Keratinocyte (primary cell): ENCODE data around the gene NRP2.

Experiments used
- EZH2 ChIP-seq: IDR thresholded peaks from one replicate; pipeline ENCODE4 v1.6.1; 2012; ENCODE audit warnings: inconsistent platforms, mild to moderate bottlenecking, low read length, moderate library complexity
- TF ChIP-seq, protein P1 (sequence below), 3 experiments: IDR thresholded peaks in 1 of 3; conservative IDR thresholded peaks in 1 of 3; optimal IDR thresholded peaks in 1 of 3; 2 replicates in 2 of 3; 3 replicates in 1 of 3; pipeline versions ENCODE3 to v1.5.1; 2011; ENCODE audit warnings: low read length in 3 of 3, mild to moderate bottlenecking in 3 of 3, moderate library complexity in 2 of 3, control low read depth in 1 of 3, inconsistent platforms in 1 of 3; ENCODE audit not compliant: insufficient read depth in 2 of 3; ENCODE audit errors: extremely low read depth in 1 of 3

DNA sequence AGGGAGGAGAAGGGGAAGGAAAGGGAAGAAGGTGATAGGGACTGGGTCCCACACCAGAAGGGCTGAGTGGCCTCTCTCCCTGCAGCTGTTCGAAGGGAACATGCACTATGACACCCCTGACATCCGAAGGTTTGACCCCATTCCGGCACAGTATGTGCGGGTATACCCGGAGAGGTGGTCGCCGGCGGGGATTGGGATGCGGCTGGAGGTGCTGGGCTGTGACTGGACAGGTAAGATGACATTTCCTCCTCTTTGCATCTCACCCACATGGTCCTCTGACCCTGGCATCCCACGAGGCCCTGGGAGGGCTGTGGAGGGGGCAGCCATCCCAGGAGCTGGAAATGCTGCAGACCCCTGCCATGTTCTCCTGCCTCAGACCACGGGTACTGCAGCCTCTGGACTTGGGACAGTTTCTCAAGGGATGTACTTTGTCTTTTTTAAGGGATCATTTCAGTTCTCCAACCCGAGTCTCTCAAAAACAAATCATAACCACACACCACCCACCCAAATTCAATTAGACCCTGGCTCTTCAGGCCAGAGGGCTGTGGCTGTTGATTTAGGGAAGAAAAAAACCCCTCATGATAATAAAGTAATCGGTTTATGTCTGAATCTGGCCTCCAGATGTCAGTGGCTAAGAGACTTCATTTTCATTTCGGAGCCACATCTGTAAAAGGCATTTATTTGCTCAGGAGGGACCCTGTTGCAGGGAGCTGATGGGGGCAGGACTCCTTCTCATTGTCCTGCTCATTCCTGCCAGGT lies 63.5 kb downstream of the NRP2 start:
- TF ChIP-seq, protein P1, sequence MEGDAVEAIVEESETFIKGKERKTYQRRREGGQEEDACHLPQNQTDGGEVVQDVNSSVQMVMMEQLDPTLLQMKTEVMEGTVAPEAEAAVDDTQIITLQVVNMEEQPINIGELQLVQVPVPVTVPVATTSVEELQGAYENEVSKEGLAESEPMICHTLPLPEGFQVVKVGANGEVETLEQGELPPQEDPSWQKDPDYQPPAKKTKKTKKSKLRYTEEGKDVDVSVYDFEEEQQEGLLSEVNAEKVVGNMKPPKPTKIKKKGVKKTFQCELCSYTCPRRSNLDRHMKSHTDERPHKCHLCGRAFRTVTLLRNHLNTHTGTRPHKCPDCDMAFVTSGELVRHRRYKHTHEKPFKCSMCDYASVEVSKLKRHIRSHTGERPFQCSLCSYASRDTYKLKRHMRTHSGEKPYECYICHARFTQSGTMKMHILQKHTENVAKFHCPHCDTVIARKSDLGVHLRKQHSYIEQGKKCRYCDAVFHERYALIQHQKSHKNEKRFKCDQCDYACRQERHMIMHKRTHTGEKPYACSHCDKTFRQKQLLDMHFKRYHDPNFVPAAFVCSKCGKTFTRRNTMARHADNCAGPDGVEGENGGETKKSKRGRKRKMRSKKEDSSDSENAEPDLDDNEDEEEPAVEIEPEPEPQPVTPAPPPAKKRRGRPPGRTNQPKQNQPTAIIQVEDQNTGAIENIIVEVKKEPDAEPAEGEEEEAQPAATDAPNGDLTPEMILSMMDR (optimal IDR thresholded peaks at IDR 0.05 in 1 of 3, IDR thresholded peaks at IDR 0.05 in 1 of 3, conservative IDR thresholded peaks at IDR 0.05 in 1 of 3; ENCODE audit: extremely low read depth in 1 of 3, insufficient read depth in 2 of 3, low read length in 3 of 3): peak in 1 of 3 experiments; percentile 22
- TF ChIP-seq EZH2: no peak
